Adipose tissue (tissue), 3 donors: ENCODE results near the gene ZBTB37. TPM values are rescaled to one million over a fixed set of nuclear protein-coding genes. Genes with fewer than 3 reads are reported as not detected.
"Not testable (repeated sequence)": the region's sequence is repeated elsewhere in the genome, so short reads cannot be mapped to it uniquely, and the experiment has no call there.

Experiments used
- H3K27ac ChIP-seq: one replicate; pipeline ENCODE4 v1.5.1; 2013; ENCODE audit warnings: low read depth, low read length
- WGBS, 3 donors: extraction: QIAGEN DNeasy Blood & Tissue Kit; methylation state at CpG; one replicate each; pipeline ENCODE4 v1.1.7; 2013; 5-methylcytosine and 5-hydroxymethylcytosine counted together
- polyA plus RNA-seq, 3 donors: library from polyadenylated mRNA; stranded (reverse); fragments of 200-250 nt; gene quantifications; one replicate each; pipeline ENCODE4 v1.2.3, GENCODE V29; 2013
- donor health status: healthy with polysubstance abuse.
- donor health status: Bipolar disorder and iron deficiency.
- donor health status: healthy.

Gene ZBTB37
- polyA plus RNA-seq, 3 donors: 0.58 to 1.3 (median 1.1) TPM

- no peak overlapping the region for H3K27ac ChIP-seq
Observed at GRCh38 chr1:173863224-173864161, 4.7 kb upstream of the ZBTB37 start.

GRCh38 chr1:173864179-173864867 lies 3.9 kb upstream of the ZBTB37 start:
- no peak overlapping the region for H3K27ac ChIP-seq
- 82 to 87% (median 87%) methylated on average over 5 of the region's 5 CpGs for WGBS, 3 donors

- WGBS, 3 donors: 21 to 48% (median 35%) methylated on average over 4 of the region's 4 CpGs
- H3K27ac ChIP-seq: no peak overlapping the region
Observed at GRCh38 chr1:173865468-173866164, 2.6 kb upstream of the ZBTB37 start.

GRCh38 chr1:173866413-173867115 lies 1.6 kb upstream of the ZBTB37 start:
- no peak overlapping the region for H3K27ac ChIP-seq
- WGBS, 3 donors: 9 to 16% (median 15%) methylated on average over 2 of the region's 2 CpGs

GRCh38 chr1:173867141-173867752 lies 933 bp upstream of the ZBTB37 start:
- peak overlapping the region; percentile 92 for H3K27ac ChIP-seq
- WGBS, 3 donors: 2 to 6% (median 4%) methylated on average over 32 of the region's 32 CpGs

GRCh38 chr1:173867753-173868265 lies 371 bp upstream of the ZBTB37 start, which contains the start of gene GAS5:
Gene GAS5, minus strand, starts transcription at chr1:173867989.
- peak within 1 kb of the TSS; percentile 92 for H3K27ac ChIP-seq
- WGBS, 3 donors: 0% methylated on average over 28 to 29 of the region's 30 CpGs

DNA sequence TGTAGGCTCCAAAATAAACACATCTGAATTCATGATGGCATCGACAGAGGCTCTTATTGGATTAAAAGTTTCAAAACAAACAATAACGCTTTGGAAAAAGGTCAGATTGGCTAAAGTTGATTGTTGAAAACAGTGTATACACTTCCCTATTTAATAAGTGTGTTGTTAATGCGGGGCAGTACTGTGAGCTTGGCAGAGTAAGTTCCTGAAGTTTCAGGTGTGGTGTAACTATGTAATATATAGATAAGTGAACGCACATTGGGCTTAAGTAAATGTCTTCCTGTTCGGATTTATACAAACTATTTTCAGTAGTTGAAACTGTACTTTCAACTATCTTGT lies 810 bp downstream of the ZBTB37 start:
- WGBS, 3 donors: 1 to 3% (median 1%) methylated on average over 5 of the region's 5 CpGs
- H3K27ac ChIP-seq: peak overlapping the region; percentile 92

GRCh38 chr1:173870252-173871075 lies 2.3 kb downstream of the ZBTB37 start:
- 70 to 72% (median 71%) methylated on average over 15 of the region's 15 CpGs for WGBS, 3 donors
- H3K27ac ChIP-seq: no peak overlapping the region

DNA sequence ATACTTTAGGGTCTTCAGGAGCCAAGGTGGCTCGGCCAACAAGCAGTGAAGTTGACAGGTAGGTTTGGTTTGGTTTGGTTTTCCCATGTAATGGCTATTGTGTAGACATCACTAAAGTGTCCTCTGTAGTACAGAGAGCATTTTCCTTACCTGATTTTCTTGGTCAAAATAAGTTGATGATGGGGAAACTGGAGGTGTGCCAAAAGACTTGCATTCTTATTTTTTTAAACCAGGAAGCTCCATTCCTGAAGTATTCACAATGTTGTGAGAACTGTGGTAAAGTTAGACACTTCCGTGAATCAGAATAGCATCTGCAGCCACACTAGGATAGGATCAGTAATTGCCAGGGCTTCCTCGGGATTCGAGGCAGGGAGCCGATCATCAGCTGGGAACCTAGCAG lies 2.9 kb downstream of the ZBTB37 start:
- no peak overlapping the region for H3K27ac ChIP-seq
- 70 to 90% (median 71%) methylated on average over 5 of the region's 5 CpGs for WGBS, 3 donors

GRCh38 chr1:173871500-173871899 lies 3.3 kb downstream of the ZBTB37 start:
- no peak overlapping the region for H3K27ac ChIP-seq
- 68 to 96% (median 84%) methylated on average over 2 of the region's 2 CpGs for WGBS, 3 donors

GRCh38 chr1:173876732-173877131 lies 8.6 kb downstream of the ZBTB37 start:
- WGBS, 3 donors: 84 to 94% (median 92%) methylated on average over 5 of the region's 5 CpGs
- no peak overlapping the region for H3K27ac ChIP-seq

GRCh38 chr1:173878251-173878650 lies 10.1 kb downstream of the ZBTB37 start:
- no peak overlapping the region for H3K27ac ChIP-seq

- H3K27ac ChIP-seq: not testable (repeated sequence)
- WGBS, 3 donors: 72 to 89% (median 77%) methylated on average over 4 of the region's 4 CpGs
Observed at GRCh38 chr1:173881117-173881516, 12.9 kb downstream of the ZBTB37 start.

DNA sequence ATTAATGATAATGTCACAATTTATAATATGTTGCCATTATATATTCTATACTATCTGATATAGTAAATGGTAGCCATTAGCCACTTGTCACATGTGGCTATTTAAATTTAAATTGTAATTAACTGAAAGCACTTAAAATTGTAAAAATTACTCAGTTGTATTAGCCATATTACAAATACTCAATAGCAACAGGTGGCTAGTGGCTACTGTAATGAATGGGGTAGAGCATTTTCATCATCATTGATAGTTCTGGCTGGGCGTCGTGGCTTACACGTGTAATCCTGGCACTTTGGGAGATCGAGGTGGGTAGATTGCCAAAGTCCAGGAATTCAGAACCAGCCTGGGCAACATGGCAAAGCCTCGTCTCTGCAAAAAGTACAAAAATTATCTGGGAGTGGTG lies 16.5 kb downstream of the ZBTB37 start:
- 89 to 93% (median 89%) methylated on average over 5 of the region's 5 CpGs for WGBS, 3 donors
- no peak overlapping the region for H3K27ac ChIP-seq

- no peak overlapping the region for H3K27ac ChIP-seq
- WGBS, 3 donors: 65 to 90% (median 77%) methylated on average over 4 of the region's 4 CpGs
Observed at GRCh38 chr1:173886746-173887611, 18.8 kb downstream of the ZBTB37 start.

GRCh38 chr1:173887627-173888026 lies 19.4 kb downstream of the ZBTB37 start:
- 92 to 97% (median 95%) methylated on average over 2 of the region's 2 CpGs for WGBS, 3 donors

More at GRCh38 chr1:173887627-173888026, 19.4 kb downstream of the ZBTB37 start:
- no peak overlapping the region for H3K27ac ChIP-seq
